ENCODE data around the gene MSRB1. TPM values are rescaled to one million over a fixed set of nuclear protein-coding genes. Genes with fewer than 3 reads are reported as not detected.

The MSRB1 gene
- total and polyA plus RNA-seq, 9 of the 15 experiments (the other 6 are each of a cell fraction or from before 2014, with no cell fraction given): 5.4 to 33.7 (median 25.7) TPM

DNA sequence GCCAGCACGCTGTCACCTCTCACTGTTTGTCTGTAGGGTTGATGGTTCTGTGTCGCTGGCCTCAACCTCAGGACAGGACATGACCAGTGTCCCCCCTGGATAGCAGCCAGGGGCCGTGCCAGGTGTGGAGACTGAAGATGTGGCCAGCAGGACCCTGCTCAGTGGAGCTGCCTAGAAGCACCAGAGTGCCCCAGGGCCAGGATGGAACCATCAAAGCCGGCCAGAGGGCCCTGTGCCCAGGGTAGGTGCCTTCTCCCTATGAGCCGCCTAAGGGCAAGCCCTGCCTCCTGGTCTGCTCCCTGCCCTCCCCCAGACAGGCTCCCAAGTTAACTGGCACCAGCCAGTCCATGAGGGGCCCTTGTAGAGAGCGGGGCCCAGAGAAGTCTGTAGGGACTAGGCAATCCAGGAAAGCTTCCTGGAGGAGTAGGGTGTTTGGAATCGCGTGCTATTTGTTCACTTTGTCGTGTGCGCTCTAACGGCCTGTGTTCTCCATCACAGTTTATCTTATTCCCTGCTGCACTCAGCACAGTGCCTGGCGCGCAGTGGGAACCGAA is 15.8 kb upstream of the MSRB1 start:
- FAIRE-seq (peak; percentile 35), ATAC-seq (no peak), DNase-seq (ENCODE audit: extremely low read depth in 1 of 4, low spot score in 3 of 4) (no peak)
- Histone ChIP-seq H4K20me1 (replicated peaks; ENCODE audit: control insufficient read depth, insufficient read depth, low read length) (peaks cover 31% of the 10 kb centered on the region), H3K9ac (ENCODE audit: insufficient read depth in 1 of 2, low read depth in 2 of 2, low read length in 2 of 2) (peak overlapping the region; percentile 75 to 94), H3K4me1 (replicated peaks in 1 of 2; ENCODE audit: control insufficient read depth in 2 of 2, insufficient read depth in 2 of 2, low read length in 2 of 2) (peaks cover 8 to 52% of the 10 kb centered on the region in 2 experiments; a peak in 4 of 5 replicates), H3K4me3 (peak overlapping the region; percentile 65), H3K27me3 (ENCODE audit: control insufficient read depth in 2 of 2, insufficient read depth in 2 of 2, low read length in 2 of 2) (no peaks in the 10 kb centered on the region), H3K9me1 (ENCODE audit: control insufficient read depth, insufficient read depth, low read length) (no peaks in the 10 kb centered on the region), H3K4me2 (ENCODE audit: insufficient read depth, low read length) (peak overlapping the region; percentile 100), H3K36me3 (ENCODE audit: control insufficient read depth, insufficient read depth, low read length) (peaks cover 34% of the 10 kb centered on the region), H2AFZ (ENCODE audit: low read depth, low read length) (peak overlapping the region; percentile 96), H3K9me3 (replicated peaks; ENCODE audit: control insufficient read depth, insufficient read depth, low read depth, low read length) (no peaks in the 10 kb centered on the region), H3K27ac (ENCODE audit: extremely low read depth, low read depth, low read length) (peak overlapping the region; percentile 58; the same call in 2 of the 3 replicates), H3K79me2 (ENCODE audit: control insufficient read depth, insufficient read depth, low read length) (peaks cover 45% of the 10 kb centered on the region)
- in situ Hi-C loops (cut with MboI) (no loop called here), intact Hi-C loops (cut with micrococcal nuclease) (no loop called here)
- BruUV-seq (replicated peaks): no TSS peak
- 39% methylated on average over 13 of the region's 14 CpGs for WGBS (ENCODE audit: insufficient coverage, low coverage, missing lambda C conversion rate)
- POLR2A ChIA-PET: no interaction called here
- CTCF ChIA-PET (ENCODE audit: low intra/inter-chr PET ratio): interaction anchor here (0.6 kb wide), 1 partner anchor 98 kb away, joined by 3 read pairs; no protein-coding TSS in a partner anchor
- TF ChIP-seq SIN3A (IDR thresholded peaks at IDR 0.05; ENCODE audit: borderline replicate concordance in 2 of 2, control insufficient read depth in 1 of 2, low read depth in 2 of 2, low read length in 2 of 2): no peak
- TF ChIP-seq NR4A1 (CRISPR knock-in tag; IDR thresholded peaks at IDR 0.05): no peak
- TF ChIP-seq NR4A1 (tag; IDR thresholded peaks at IDR 0.05): no peak
- TF ChIP-seq C11orf30 (IDR thresholded peaks at IDR 0.05; ENCODE audit: low read depth): no peak
- TF ChIP-seq ZNF444 (CRISPR knock-in tag; IDR thresholded peaks at IDR 0.05): no peak
- TF ChIP-seq ZBTB8A (IDR thresholded peaks at IDR 0.05; ENCODE audit: partially characterized antibody): no peak
- TF ChIP-seq ZNF436 (CRISPR knock-in tag; IDR thresholded peaks at IDR 0.05): peak; percentile 77
- TF ChIP-seq CXXC5 (CRISPR knock-in tag; IDR thresholded peaks at IDR 0.05): no peak
- TF ChIP-seq SMAD3 (CRISPR knock-in tag; conservative IDR thresholded peaks at IDR 0.05): no peak
- TF ChIP-seq RBM34 (IDR thresholded peaks at IDR 0.05; ENCODE audit: borderline replicate concordance, insufficient read depth, low read length): no peak
- TF ChIP-seq NBN (IDR thresholded peaks at IDR 0.05; ENCODE audit: low read depth): 0 out of 2 replicates have a peak, but pooled peaks have one; percentile 24
- no peak for TF ChIP-seq EZH2 (IDR thresholded peaks at IDR 0.05; ENCODE audit: borderline replicate concordance, low read depth, low read length)
- no peak for TF ChIP-seq ZC3H8 (IDR thresholded peaks at IDR 0.05)
- TF ChIP-seq, protein P1, sequence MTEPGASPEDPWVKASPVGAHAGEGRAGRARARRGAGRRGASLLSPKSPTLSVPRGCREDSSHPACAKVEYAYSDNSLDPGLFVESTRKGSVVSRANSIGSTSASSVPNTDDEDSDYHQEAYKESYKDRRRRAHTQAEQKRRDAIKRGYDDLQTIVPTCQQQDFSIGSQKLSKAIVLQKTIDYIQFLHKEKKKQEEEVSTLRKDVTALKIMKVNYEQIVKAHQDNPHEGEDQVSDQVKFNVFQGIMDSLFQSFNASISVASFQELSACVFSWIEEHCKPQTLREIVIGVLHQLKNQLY (CRISPR knock-in tag; conservative IDR thresholded peaks at IDR 0.05): no peak
- TF ChIP-seq ZNF445 (CRISPR knock-in tag; IDR thresholded peaks at IDR 0.05; ENCODE audit: low read depth): no peak
- peak; percentile 24; the same call in 1 of the 2 replicates for TF ChIP-seq HDAC2 (IDR thresholded peaks at IDR 0.05)
- peak; percentile 91 for TF ChIP-seq BCOR (IDR thresholded peaks at IDR 0.05)
- TF ChIP-seq KDM4B (IDR thresholded peaks at IDR 0.05; ENCODE audit: borderline replicate concordance in 2 of 2, low read depth in 1 of 2): no peak
- no peak for TF ChIP-seq ZNF224 (CRISPR knock-in tag; IDR thresholded peaks at IDR 0.05)
- no peak for TF ChIP-seq BRF1 (IDR thresholded peaks at IDR 0.05; ENCODE audit: borderline replicate concordance, extremely low read depth, insufficient read length)
- no peak for TF ChIP-seq CREM (IDR thresholded peaks at IDR 0.05; ENCODE audit: low read depth)
- TF ChIP-seq, protein P2, sequence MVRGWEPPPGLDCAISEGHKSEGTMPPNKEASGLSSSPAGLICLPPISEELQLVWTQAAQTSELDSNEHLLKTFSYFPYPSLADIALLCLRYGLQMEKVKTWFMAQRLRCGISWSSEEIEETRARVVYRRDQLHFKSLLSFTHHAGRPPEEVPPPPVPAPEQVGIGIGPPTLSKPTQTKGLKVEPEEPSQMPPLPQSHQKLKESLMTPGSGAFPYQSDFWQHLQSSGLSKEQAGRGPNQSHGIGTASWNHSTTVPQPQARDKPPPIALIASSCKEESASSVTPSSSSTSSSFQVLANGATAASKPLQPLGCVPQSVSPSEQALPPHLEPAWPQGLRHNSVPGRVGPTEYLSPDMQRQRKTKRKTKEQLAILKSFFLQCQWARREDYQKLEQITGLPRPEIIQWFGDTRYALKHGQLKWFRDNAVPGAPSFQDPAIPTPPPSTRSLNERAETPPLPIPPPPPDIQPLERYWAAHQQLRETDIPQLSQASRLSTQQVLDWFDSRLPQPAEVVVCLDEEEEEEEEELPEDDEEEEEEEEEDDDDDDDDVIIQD (CRISPR knock-in tag; IDR thresholded peaks at IDR 0.05): no peak
